CD4-positive, alpha-beta T cell treated with Interleukin-2 at 100 ng/mL for 4 hours (primary cell): ENCODE measurements around the gene IGSF9.
"Not testable (repeated sequence)": the region's sequence is repeated elsewhere in the genome, so short reads cannot be mapped to it uniquely, and the experiment has no call there.

Source experiments
- DNase-seq: peaks from one replicate; pipeline ENCODE4 v3.0.0-alpha.2; 2020; ENCODE audit warnings: low spot score

IGSF9 gene

DNA sequence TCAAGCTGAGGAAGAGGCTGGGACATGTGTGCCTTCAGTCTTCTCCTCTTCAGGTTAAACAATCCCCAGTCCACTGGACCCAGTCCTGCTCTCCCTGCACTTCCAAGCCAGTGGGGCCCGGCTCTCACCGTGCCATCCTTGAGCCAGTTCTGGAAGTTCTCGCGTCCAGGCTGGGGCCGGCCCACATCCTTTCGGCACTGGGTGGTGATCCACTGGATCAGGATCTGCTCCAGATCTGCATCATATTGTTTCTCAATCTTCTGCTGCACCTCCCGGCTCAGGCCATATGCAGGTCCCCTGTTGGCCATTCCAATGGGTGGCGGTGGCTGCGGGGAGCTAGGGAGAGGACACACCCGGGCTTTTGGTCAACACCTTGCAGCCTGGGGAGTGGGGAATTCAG is 25.2 kb downstream of the IGSF9 start:
- no peak for DNase-seq

GRCh38 chr1:159919236-159919865 is 26.1 kb downstream of the IGSF9 start:
- DNase-seq = no peak

DNA sequence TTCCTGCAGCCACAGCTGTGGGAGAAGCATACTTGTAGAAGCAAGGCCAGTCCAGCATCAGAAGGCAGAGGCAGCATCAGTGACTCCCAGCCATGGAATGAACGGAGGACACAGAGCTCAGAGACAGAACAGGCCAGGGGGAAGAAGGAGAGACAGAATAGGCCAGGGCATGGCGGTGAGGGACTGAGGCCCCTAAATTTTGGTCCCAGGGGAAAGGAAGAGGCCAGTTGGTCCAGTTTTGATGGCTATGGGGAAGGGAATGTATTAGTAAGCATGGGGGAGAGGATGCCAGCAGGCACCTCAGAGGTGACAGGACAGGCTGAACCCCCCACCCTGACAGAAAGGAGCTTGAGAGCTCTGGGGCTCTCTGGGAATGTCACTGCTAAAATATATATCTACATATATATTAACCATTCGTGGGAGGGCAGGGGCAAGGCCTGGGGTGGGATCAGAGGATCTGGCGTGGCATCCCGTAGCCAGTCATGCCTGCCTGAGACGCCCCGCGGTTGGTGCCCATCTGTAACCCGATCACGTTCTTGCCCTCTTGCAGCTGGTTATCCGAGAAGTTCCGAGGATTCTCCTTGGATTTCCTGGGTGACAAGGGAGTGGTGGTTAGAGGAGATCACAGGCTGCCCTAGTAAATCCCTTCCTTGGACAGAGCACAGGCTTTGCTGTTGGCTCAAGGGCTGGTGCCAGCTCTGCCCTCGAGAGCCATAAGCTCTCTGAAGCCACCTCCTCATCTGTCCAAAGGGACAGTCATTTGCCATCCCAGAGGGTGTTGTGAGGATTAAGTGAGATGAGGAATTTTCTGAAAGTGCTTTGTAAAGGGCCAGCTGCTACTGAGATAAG is 26.8 kb downstream of the IGSF9 start:
- no peak for DNase-seq

- DNase-seq = no peak
These were observed 27.7 kb downstream of the IGSF9 start for GRCh38 chr1:159917533-159918351.

- DNase-seq = no peak
These were observed 29.0 kb downstream of the IGSF9 start for GRCh38 chr1:159916242-159917051.

DNA sequence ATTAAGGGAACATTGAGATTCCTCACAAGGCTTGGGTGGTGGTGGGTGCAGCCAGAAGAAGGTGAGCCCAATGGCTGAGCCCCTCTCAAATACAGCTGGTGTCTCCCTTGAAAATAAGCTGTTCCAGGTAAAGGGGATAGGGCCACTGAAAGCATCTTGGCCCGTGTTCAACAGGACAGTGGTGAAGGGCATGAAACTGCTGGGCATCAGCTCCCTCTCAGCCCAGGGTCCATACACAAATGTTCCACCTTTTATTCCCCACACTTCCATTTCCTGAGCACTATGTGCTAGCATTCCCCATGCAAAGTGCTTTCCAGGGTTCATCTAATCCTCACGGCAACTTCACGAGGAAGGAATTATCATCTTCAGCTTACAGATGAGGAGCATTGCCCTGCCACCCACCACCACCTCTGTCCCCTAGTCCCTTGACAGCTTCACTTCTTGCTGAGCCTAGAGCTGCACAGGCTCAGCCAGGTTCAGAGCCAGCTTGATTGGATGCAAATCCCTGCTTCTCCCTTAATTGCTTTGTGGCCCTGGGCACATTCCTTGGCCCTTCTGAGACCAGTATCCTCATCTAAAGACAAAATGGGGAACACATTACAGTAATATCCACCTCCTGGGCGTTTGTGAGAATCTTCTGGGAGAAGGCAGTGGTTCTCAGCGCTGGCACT is 29.7 kb downstream of the IGSF9 start:
- DNase-seq = no peak

GRCh38 chr1:159914252-159915018 is 31.0 kb downstream of the IGSF9 start:
- DNase-seq = no peak

GRCh38 chr1:159913451-159914192 is 31.8 kb downstream of the IGSF9 start:
- DNase-seq = no peak

DNA sequence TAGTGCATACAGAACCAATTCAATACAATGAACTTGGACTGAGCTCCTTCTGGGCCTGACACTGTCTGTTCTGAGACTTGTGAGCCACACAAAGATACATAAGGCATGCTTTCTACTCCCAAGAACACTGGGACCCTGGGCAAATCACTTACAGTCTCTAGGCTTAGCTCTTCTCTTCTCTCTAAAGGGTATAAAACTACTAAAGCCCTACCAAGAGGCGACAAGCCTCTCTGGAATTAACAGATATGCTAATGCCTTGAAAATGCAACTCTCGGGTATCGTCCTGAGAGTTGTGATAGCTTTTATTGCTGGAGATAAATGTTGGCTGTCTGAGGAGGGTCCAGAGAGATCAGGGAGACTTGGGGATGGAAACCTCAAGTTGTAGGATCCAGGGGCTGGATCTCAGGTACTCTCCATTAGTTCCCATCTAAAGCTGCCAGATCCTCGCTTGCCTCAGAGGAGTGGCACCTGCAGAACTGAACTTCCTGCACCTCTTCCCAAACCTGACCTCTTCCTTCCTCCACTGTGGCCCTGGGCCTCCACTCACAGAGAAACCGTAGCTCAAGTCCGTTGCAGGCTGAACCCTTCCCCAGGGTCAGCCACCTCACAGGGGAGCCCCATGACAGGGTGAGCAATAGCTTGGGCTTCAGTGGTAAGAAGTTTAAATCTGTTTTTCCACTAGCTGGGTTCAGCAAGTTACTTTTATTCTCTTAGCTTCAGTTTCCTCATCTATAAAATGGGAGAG is 33.9 kb downstream of the IGSF9 start:
- peak; percentile 35 for DNase-seq

DNA sequence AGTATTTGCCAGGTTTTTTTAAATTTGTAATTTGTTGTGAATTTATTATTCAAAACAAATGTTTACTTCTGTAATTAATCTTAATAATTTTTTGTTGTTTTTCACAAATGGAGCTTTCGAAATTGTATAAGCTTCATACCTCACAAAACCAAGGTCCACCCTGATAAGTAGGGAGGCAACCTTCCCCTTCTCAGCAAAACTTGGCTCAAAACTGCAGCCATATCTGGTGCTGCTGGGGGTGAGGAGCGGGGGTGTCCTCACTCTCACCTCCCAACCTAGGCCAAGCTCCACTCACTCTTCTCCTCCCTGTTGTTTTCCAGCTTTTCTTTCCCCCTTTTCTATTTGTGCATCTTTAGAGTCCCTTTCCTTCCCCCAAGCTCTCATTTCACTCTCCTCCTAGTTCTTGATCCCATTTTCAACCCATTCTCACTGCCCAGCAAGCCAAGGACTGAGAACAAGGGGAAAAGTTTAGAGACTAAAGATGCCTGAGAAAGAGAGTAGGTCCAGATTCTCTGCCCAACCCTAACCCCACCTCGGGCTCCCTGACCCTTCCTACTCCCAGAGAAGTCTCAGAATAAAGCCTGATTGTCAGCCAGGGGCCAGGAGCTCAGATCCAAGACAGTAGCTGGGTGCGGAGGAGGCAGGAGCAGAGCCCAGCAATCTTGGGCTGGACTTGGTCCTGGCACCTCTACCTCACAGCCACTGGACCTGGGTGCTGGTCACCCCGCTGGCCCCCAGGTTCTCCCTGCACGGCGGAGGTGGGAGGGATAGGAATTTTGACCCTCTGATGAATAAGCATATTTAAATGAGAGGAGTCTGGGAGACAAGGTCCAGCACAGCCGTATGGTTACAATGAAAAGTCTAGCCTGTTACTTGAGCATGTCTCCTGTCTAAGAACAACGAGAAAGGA is 37.1 kb downstream of the IGSF9 start:
- no peak for DNase-seq

- DNase-seq = no peak
These were observed 38.5 kb downstream of the IGSF9 start for GRCh38 chr1:159906960-159907359.

GRCh38 chr1:159904036-159904435 is 41.4 kb downstream of the IGSF9 start:
- not testable (repeated sequence) for DNase-seq

DNA sequence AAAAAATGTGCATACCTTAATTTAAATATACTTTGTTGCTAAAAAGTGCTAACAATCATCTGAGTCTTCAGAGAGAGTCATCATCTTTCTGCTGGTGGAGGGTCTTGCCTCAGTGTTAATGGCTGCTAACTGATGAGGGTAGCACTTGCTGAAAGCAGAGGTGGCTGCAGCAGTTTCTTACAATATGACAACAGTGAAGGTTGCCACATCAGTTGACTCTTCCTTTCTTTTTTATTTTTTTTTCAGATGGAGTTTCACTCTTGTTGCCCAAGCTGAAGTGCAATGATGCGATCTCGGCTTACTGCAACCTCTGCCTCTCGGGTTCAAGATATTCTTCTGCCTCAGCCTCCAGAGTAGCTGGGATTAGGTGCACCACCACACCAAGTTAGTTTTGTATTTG is 42.9 kb downstream of the IGSF9 start:
- DNase-seq = no peak

GRCh38 chr1:159900755-159901360 is 44.6 kb downstream of the IGSF9 start:
- no peak for DNase-seq

- DNase-seq = peak; percentile 35
These were observed 45.2 kb downstream of the IGSF9 start, which contains the start of gene CFAP45 for GRCh38 chr1:159900086-159900680. Gene CFAP45 (minus strand): TSS chr1:159900165. CDS start chr1:159900098, 67 bp downstream.

DNA sequence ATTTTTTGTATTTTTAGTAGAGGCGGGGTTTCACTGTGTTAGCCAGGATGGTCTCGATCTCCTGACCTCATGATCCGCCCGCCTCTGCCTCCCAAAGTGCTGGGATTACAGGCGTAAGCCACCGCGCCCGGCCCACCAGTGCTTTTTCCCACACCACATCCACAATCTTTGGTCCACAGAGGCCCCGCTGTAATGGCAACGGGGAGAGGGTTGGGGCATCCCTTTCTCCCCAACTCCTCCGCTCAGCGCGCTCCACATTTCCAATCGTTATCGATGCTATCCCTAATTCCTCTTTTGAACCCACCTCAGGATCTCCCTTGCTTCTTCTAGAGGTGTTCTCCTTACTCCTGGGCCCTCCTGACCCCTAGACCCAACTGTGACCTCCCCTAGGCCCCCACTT is 45.8 kb downstream of the IGSF9 start:
- not testable (repeated sequence) for DNase-seq

GRCh38 chr1:159898527-159898926 is 46.9 kb downstream of the IGSF9 start:
- DNase-seq = no peak
